Esophagus squamous epithelium (tissue), 5 donors: ENCODE data around the gene DCANP1. TPM values are rescaled to one million over a fixed set of nuclear protein-coding genes. Genes with fewer than 3 reads are reported as not detected.

ENCODE experiments used
- DNase-seq: peaks from one replicate; lab custom pipeline; 2025; lab: John Stamatoyannopoulos, UW
- H3K27ac ChIP-seq, 4 donors: fragments of 200-600 bp; sonication (generic); one replicate each; pipeline ENCODE4 v1.5.1; 2016 to 2019; ENCODE audit warnings: mild to moderate bottlenecking in 1 of 4
- H3K27me3 ChIP-seq, 4 donors: fragments of 200-600 bp; sonication (generic); 1 replicate in 3 of 4; 2 replicates in 1 of 4; pipeline versions ENCODE4 v1.5.1 to v1.6.0; 2017 to 2021; ENCODE audit warnings: antibody characterized with exemption in 1 of 4
- H3K36me3 ChIP-seq, 3 donors: fragments of 200-600 bp; sonication (generic); one replicate each; pipeline ENCODE4 v1.5.1; 2016 to 2019
- H3K4me1 ChIP-seq, 3 donors: fragments of 200-600 bp; sonication (generic); one replicate each; pipeline ENCODE4 v1.5.1; 2017 to 2019
- H3K4me3 ChIP-seq, 4 donors: fragments of 200-600 bp; sonication (generic); 1 replicate in 3 of 4; 2 replicates in 1 of 4; pipeline ENCODE4 v1.5.1; 2016 to 2019; ENCODE audit warnings: mild to moderate bottlenecking in 2 of 4, moderate library complexity in 1 of 4
- H3K9me3 ChIP-seq, 3 donors: fragments of 200-600 bp; sonication (generic); one replicate each; pipeline ENCODE4 v1.5.1; 2016 to 2019
- CTCF ChIP-seq, 6 experiments: fragments of 450-650 bp in 4 of 6; fragments of 200-600 bp in 2 of 6; sonication (generic) in 2 of 6; IDR thresholded peaks; one replicate each; pipeline ENCODE4 v1.5.1; 2016 to 2019; ENCODE audit warnings: antibody characterized with exemption in 6 of 6, mild to moderate bottlenecking in 4 of 6, moderate library complexity in 4 of 6
- POLR2A ChIP-seq, 4 donors: fragments of 450-650 bp; IDR thresholded peaks; one replicate each; pipeline ENCODE4 v1.6.1; 2017; ENCODE audit warnings: antibody characterized with exemption in 4 of 4, mild to moderate bottlenecking in 4 of 4, moderate library complexity in 3 of 4
- WGBS, 2 donors: methylation state at CpG; one replicate each; pipeline ENCODE4 v1.1.5; 2018; 5-methylcytosine and 5-hydroxymethylcytosine counted together
- intact Hi-C: fragments of 100-400 bp; cut with DNase I; formaldehyde crosslinking; loops from one replicate; pipeline ENCODE4 v1.15.0; 2022
- total RNA-seq, 4 donors: library from RNA; depleted of rRNA; stranded (reverse); fragments of >200 nt; gene quantifications; one replicate each; pipeline ENCODE4 v1.1.0, GENCODE V29; 2016
- donor health status: DM: yes; HTN: yes; CAD: no.

DCANP1 gene
- total RNA-seq, 4 donors from 2014 or later: 0.44 to 0.57 TPM; not detected in 2

- intact Hi-C loops: no loop called here
- Histone ChIP-seq H3K9me3 (no peaks in the 10 kb centered on the region), H3K27me3 (peaks cover 0 to 40% (median 0%) of the 10 kb centered on the region in 4 donors), H3K36me3 (no peaks in the 10 kb centered on the region), H3K27ac (no peak overlapping the region), H3K4me3 (no peak overlapping the region), H3K4me1 (no peaks in the 10 kb centered on the region)
- TF ChIP-seq POLR2A (IDR thresholded peaks at IDR 0.05): no peak
- no peak for TF ChIP-seq CTCF (IDR thresholded peaks at IDR 0.05)
- WGBS, 2 donors: 92 to 95% methylated on average over 5 of the region's 5 CpGs
- no peak for DNase-seq
Measured at GRCh38 chr5:135480511-135480910, 33.4 kb upstream of the DCANP1 start.

- Histone ChIP-seq H3K27ac (no peak overlapping the region), H3K4me3 (no peak overlapping the region), H3K27me3 (peaks cover 0 to 41% (median 0%) of the 10 kb centered on the region in 4 donors), H3K9me3 (no peaks in the 10 kb centered on the region), H3K4me1 (no peaks in the 10 kb centered on the region), H3K36me3 (no peaks in the 10 kb centered on the region)
- intact Hi-C loops: no loop called here
- WGBS, 2 donors: 92 to 100% methylated on average over 1 to 2 of the region's 4 CpGs
- DNase-seq: no peak
- no peak for TF ChIP-seq CTCF (IDR thresholded peaks at IDR 0.05)
- no peak for TF ChIP-seq POLR2A (IDR thresholded peaks at IDR 0.05)
Measured at GRCh38 chr5:135478938-135479337, 31.8 kb upstream of the DCANP1 start.

- Histone ChIP-seq H3K9me3 (no peaks in the 10 kb centered on the region), H3K27me3 (peaks cover 0 to 48% (median 0%) of the 10 kb centered on the region in 4 donors), H3K4me1 (no peaks in the 10 kb centered on the region), H3K27ac (no peak overlapping the region), H3K36me3 (no peaks in the 10 kb centered on the region), H3K4me3 (no peak overlapping the region)
- 100% methylated on average over 3 of the region's 14 CpGs; no CpG with 5 or more reads in 1 of the 2 donors for WGBS, 2 donors
- no peak for TF ChIP-seq CTCF (IDR thresholded peaks at IDR 0.05)
- no peak for TF ChIP-seq POLR2A (IDR thresholded peaks at IDR 0.05)
- intact Hi-C loops: no loop called here
- DNase-seq: no peak
Measured at GRCh38 chr5:135477613-135478066, 30.5 kb upstream of the DCANP1 start.

GRCh38 chr5:135476615-135477581 lies 29.8 kb upstream of the DCANP1 start:
- no peaks in the 10 kb centered on the region for H3K4me1 ChIP-seq
- no peak overlapping the region for H3K4me3 ChIP-seq
- no peak overlapping the region for H3K27ac ChIP-seq
- H3K9me3 ChIP-seq: no peaks in the 10 kb centered on the region
- peaks cover 0 to 52% (median 0%) of the 10 kb centered on the region in 4 donors for H3K27me3 ChIP-seq
- no peak for TF ChIP-seq POLR2A (IDR thresholded peaks at IDR 0.05)
- no peaks in the 10 kb centered on the region for H3K36me3 ChIP-seq
- DNase-seq: no peak
- intact Hi-C loops: no loop called here
- WGBS, 2 donors: 70 to 71% methylated on average over 15 to 19 of the region's 24 CpGs

GRCh38 chr5:135473956-135474670 lies 27.0 kb upstream of the DCANP1 start:
- intact Hi-C loops: no loop called here
- TF ChIP-seq CTCF (IDR thresholded peaks at IDR 0.05): no peak
- TF ChIP-seq POLR2A (IDR thresholded peaks at IDR 0.05): no peak
- peaks cover 0 to 39% (median 0%) of the 10 kb centered on the region in 4 donors for H3K27me3 ChIP-seq
- no peaks in the 10 kb centered on the region for H3K36me3 ChIP-seq
- H3K4me1 ChIP-seq: no peaks in the 10 kb centered on the region
- no peak overlapping the region for H3K4me3 ChIP-seq
- no peaks in the 10 kb centered on the region for H3K9me3 ChIP-seq
- DNase-seq: no peak
- WGBS, 2 donors: 86 to 92% methylated on average over 3 to 7 of the region's 12 CpGs
- H3K27ac ChIP-seq: no peak overlapping the region
